Right kidney (tissue), 1 donor: ENCODE data around the gene CEACAM3.

Source experiments
- DNase-seq: peaks from one replicate; pipeline ENCODE4 v3.0.0-alpha.2; 2016

CEACAM3 gene

GRCh38 chr19:41845001-41845050, 48.4 kb downstream of the CEACAM3 start, which contains the start of gene DMRTC2:
Gene DMRTC2 (plus strand): TSS chr19:41845042. CDS start chr19:41847429, 2,387 bp downstream.
- DNase-seq: no peak

- no peak for DNase-seq
These were observed 48.7 kb downstream of the CEACAM3 start for GRCh38 chr19:41845051-41845590.

DNA sequence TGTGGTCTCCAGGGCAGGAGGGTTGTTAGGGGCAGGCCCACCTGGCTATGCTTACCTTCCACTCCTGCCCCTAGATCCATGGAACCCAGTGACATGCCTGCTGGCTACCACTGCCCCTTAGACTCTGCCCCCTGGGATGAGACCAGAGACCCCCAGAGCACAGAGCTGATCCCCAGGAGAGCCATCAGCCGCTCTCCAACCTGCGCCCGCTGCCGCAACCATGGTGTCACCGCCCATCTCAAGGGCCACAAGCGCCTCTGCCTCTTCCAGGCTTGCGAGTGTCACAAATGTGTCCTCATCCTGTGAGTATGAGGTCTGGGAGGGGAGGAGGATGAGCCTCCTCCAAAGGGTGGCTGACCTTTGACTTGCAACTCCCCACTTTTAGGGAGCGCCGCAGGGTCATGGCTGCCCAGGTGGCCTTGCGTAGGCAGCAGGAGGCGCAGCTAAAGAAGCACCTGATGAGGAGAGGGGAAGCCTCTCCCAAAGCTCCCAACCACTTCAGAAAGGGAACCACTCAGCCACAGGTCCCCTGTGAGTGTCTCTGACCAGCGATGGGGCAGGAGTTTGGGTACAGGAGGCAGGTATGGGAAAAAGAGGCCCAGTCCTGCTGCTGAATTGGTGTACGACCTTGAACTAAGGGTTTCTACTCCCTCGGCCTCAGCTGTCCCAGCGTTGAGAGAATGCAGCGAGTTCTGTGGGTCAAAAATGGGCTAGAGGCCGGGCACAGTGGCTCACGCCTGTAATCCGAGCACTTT, 51.1 kb downstream of the CEACAM3 start:
- no peak for DNase-seq

DNA sequence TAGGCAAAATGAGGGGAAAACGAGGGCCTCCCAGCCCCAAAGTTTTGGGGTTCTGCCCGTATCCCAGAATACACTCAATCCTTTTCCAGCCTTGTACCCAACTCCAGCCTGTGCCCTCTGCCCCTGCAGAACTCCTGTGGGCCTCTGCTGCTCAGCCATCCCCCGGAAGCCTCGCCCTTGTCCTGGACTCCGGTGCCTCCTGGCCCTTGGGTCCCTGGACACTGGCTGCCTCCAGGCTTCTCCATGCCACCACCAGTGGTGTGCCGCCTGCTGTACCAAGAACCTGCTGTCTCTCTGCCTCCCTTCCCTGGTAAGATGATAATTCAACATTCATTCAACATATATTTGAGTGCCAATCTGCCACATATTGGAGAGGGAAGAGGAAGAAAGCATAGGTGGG, 52.3 kb downstream of the CEACAM3 start:
- DNase-seq: no peak

- DNase-seq: no peak
These were observed 52.7 kb downstream of the CEACAM3 start for GRCh38 chr19:41849067-41849466.

DNA sequence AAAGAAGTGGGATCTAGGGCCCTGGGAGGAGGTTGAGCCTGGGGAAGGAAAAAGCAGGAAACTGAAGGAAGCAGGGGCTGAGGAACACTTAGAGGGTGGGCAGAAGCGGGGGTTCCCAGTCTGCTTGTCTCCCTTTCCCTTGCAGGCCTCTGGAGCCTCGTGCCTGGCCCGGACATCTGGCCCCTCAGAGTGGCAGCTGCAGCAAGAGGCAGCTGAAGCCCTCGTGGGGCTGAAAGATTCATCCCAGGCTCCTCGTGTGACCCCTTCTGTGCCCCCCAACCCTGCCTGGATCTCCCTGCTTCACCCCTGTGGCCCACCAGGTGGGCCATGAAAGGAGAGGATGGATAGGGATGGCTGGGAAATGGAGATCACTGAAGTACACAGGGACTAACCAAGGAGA, 54.0 kb downstream of the CEACAM3 start:
- DNase-seq: no peak

DNA sequence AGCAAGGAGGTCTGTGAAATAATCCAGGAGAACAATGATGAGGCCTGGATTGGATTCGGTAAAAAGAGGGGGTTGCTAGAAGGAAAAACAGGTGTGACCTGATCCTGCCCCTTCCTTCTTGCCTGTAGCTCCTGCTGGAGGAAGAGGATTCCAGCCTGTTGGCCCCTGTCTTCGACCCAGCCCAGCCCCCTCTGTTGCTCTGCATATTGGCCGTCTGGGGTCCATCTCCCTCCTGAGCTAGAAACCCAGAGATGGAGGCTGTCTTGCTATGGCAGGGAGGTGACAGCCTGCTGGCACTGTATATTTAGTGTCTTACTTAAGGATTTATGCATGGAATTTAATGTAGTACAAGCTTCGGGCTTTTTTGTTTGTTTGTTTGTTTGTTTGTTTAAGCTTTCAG, 55.1 kb downstream of the CEACAM3 start:
- DNase-seq: no peak

GRCh38 chr19:41853344-41853743, 57.0 kb downstream of the CEACAM3 start:
- no peak for DNase-seq

DNA sequence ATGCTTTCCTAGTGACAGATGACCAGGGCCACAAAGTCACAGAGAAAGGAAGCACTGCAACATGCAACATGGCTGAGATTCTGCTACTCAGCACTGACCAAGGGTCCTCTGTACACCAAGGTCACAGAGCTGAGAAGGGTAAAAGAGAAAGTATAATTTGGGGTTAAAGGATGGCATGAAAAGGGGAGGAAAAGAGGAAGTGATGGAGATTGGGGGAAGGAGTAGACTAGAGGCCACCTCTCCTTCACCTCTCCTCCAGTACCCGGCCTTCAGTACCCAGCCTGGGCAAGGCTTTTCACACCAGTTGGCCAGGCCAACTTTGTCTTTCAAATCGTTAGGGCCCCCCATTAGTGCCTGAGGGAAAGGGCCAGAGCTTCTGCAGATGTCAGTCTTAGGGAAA, 57.4 kb downstream of the CEACAM3 start:
- DNase-seq: no peak

- DNase-seq: no peak
These were observed 62.8 kb downstream of the CEACAM3 start for GRCh38 chr19:41859213-41859617.

- peak; percentile 99 for DNase-seq
These were observed 63.4 kb downstream of the CEACAM3 start, which contains the start of gene RPS19 for GRCh38 chr19:41859618-41860418. Gene RPS19 (plus strand): TSS chr19:41860255. CDS start chr19:41860775, 520 bp downstream.

DNA sequence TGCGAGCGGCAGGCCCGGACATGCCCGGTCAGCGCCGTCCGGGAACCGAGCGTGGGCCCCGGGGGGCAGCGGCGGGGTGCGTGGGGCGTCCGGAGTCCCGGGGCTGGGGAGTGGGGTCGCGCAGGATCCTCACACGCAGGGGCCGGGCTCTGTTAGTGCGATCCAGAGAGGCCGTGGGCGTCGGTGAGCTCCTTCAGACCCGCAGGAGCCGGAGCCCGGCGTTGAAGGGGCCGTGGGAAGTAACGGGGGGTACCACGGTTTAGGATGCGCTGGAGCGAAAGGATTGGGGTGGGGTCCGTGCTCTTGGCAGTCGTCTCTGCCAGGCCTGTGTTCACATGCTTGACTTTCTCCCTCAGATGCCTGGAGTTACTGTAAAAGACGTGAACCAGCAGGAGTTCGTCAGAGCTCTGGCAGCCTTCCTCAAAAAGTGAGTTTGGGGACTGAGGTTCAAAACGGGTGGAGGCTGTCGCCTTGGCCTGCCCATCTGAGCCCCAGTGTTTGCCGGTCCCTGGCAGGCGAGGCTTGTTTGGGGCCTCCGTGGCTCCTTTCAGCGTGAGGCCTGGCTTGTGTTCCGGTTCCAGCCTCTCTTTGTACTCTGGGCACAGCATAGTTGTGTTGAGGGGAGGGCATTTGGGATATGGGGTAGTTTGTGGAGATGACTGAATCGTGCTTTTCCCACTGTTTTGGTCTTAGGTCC, 64.2 kb downstream of the CEACAM3 start:
- DNase-seq: peak; percentile 42
